Upper lobe of left lung (tissue), 4 donors: ENCODE measurements around the gene LPIN1.

ENCODE experiments used
- EP300 ChIP-seq, 4 donors: sonication (generic); formaldehyde crosslinking; IDR thresholded peaks; one replicate each; pipeline ENCODE4 v1.5.1; 2017; ENCODE audit warnings: antibody characterized with exemption in 4 of 4, control low read depth in 2 of 4
- POLR2A ChIP-seq, 4 donors: fragments of 450-650 bp; IDR thresholded peaks; one replicate each; pipeline ENCODE4 v1.5.1; 2016 to 2017; ENCODE audit warnings: antibody characterized with exemption in 4 of 4, mild to moderate bottlenecking in 2 of 4
- POLR2AphosphoS5 ChIP-seq, 2 donors: sonication (generic); formaldehyde crosslinking; IDR thresholded peaks; one replicate each; pipeline ENCODE4 v1.5.1; 2017; ENCODE audit warnings: antibody characterized with exemption in 2 of 2
- TF ChIP-seq, protein P1 (sequence below), 6 experiments: fragments of 450-650 bp in 4 of 6; fragments of 200-600 bp in 2 of 6; sonication (generic) in 2 of 6; IDR thresholded peaks; one replicate each; pipeline ENCODE4 v1.5.1; 2016 to 2019; ENCODE audit warnings: antibody characterized with exemption in 6 of 6

DNA sequence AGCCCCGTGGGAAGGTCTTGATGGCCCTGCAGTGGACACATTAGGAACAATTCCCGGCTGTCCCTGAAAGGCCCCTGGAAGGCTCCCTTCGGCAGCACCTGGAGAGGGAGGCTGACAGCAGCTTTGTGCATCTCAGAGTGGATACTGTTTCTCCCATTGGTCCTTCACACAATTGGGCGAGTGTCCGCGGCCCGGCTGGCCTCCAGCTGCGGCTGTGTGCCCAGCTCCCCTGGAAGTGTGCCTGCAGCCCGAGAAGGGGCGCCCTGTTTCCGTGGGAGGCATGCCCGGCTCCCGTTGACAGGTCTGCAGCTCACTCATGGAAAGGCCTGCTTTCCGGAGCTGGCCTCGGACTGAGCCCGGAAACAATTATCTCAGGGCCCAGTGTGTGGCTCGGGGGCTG, 103.7 kb downstream of the LPIN1 start:
- TF ChIP-seq POLR2A (IDR thresholded peaks at IDR 0.05): no peak
- TF ChIP-seq, protein P1, sequence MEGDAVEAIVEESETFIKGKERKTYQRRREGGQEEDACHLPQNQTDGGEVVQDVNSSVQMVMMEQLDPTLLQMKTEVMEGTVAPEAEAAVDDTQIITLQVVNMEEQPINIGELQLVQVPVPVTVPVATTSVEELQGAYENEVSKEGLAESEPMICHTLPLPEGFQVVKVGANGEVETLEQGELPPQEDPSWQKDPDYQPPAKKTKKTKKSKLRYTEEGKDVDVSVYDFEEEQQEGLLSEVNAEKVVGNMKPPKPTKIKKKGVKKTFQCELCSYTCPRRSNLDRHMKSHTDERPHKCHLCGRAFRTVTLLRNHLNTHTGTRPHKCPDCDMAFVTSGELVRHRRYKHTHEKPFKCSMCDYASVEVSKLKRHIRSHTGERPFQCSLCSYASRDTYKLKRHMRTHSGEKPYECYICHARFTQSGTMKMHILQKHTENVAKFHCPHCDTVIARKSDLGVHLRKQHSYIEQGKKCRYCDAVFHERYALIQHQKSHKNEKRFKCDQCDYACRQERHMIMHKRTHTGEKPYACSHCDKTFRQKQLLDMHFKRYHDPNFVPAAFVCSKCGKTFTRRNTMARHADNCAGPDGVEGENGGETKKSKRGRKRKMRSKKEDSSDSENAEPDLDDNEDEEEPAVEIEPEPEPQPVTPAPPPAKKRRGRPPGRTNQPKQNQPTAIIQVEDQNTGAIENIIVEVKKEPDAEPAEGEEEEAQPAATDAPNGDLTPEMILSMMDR (IDR thresholded peaks at IDR 0.05): no peak
- no peak for TF ChIP-seq EP300 (IDR thresholded peaks at IDR 0.05)
- TF ChIP-seq POLR2AphosphoS5 (IDR thresholded peaks at IDR 0.05): no peak
